T-helper 2 cell treated with Interferon-gamma antibody and Interleukin-4, amounts not matched to agents 100 ng/mL and 5 ng/mL, for 36 hours (primary cell): Measurements from ENCODE around the gene MLC1. TPM values are rescaled to one million over a fixed set of nuclear protein-coding genes. Genes with fewer than 3 reads are reported as not detected.

ENCODE experiments used
- intact Hi-C: fragments of 100-400 bp; cut with micrococcal nuclease; formaldehyde crosslinking; loops from one replicate; pipeline ENCODE4 v1.15.1; 2023
- total RNA-seq: library from RNA; stranded (reverse); gene quantifications from 2 replicates; pipeline ENCODE4 v1.2.3, GENCODE V29; 2022

Gene MLC1
- total RNA-seq, 1 donor from 2014 or later = 0.32 TPM

DNA sequence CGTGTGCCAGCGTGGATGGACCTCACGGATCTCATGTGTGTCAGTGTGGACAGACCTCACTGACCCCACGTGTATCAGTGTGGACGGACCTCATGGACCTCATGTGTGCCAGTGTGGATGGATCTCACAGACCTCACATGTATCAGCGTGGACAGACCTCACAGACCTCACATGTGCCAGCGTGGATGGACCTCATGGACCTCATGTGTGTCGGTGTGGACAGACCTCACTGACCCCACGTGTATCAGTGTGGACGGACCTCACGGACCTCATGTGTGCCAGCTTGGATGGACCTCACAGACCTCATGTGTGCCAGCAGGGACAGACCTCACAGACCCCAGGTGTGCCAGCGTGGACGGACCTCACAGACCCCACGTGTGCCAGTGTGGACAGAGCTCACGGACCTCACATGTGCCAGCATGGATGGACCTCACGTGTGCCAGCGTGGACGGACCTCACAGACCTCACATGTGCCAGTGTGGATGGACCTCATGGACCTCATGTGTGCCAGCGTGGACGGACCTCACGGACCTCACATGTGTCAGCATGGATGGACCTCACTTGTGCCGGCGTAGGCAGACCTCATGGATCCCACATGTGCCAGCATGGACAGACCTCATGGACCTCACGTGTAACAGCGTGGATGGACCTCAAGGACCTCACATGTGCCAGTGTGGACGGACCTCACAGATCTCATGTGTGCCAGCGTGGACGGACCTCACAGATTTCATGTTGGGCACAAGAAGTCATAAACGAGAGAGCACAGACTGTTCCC is 45.4 kb downstream of the MLC1 start:
- intact Hi-C loops = no loop called here

DNA sequence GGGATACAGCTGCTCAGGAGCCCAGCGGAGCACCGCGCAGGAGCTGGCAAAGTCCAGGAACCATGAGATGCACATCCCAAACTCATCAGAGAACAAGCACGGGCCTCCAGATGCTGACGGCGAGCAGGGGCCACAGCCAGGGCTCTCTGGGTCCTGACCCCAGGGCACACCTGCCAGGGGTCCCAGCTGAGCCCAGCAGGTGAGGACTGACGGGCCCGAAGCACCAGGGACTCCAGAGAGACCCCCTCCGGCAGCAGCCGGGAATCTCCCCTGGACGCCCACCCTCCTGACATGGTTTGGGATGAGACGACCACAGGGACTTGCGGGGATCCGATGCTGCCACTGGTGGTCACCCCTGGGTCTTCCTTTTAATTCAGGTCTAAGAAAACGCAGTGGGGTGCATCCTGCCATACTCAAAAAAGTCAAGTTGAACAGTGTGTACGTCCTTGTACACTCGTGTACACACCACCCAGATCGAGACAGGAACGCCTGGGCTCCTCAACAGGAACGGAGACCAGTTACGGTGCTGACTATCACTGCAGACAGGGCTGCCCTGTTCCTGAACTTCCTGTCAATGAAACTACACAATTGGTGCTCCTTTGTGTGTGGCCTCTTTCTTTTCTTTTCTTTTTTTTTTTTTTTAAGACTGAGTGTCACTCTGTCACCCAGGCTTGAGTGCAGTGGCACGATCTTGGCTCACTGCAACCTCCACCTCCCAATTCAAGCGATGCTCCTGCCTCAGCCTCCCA is 49.1 kb downstream of the MLC1 start:
- intact Hi-C loops = no loop called here

DNA sequence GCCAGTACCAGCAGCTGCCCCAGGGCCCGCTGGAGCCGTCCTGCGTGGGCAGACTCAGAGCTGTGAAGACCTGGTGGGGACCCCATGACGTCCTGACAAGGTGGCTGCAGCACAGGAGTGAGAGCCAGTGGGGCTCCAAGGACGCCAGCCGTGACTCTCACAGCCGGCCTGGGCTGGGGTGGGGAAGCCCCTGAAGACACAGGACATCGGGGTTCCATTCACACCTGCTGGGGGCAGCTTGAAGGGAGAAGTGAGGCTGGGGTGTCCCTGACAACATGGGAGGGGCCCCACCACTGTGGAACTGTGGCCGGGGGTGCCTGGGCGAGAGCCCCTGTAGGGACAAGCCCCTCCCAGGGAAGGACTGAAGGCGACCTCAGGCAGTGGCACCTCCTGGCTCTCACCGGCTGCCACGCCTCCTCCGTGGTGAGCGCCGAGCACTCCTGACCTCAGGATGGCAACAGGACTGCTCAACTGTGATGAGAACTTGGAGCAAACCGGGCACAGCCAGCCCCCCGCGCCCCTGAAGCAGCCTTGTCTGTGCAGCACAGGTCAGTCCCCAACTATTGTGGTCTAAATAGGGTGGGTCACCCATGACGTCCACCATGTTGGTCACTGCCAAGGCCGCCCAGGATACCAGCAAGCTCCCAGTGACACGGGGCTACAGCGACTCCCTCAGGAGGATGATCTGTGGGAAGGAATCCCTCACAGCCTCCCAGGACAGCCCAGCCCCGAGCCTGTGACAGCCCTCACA is 49.9 kb downstream of the MLC1 start:
- intact Hi-C loops = no loop called here

DNA sequence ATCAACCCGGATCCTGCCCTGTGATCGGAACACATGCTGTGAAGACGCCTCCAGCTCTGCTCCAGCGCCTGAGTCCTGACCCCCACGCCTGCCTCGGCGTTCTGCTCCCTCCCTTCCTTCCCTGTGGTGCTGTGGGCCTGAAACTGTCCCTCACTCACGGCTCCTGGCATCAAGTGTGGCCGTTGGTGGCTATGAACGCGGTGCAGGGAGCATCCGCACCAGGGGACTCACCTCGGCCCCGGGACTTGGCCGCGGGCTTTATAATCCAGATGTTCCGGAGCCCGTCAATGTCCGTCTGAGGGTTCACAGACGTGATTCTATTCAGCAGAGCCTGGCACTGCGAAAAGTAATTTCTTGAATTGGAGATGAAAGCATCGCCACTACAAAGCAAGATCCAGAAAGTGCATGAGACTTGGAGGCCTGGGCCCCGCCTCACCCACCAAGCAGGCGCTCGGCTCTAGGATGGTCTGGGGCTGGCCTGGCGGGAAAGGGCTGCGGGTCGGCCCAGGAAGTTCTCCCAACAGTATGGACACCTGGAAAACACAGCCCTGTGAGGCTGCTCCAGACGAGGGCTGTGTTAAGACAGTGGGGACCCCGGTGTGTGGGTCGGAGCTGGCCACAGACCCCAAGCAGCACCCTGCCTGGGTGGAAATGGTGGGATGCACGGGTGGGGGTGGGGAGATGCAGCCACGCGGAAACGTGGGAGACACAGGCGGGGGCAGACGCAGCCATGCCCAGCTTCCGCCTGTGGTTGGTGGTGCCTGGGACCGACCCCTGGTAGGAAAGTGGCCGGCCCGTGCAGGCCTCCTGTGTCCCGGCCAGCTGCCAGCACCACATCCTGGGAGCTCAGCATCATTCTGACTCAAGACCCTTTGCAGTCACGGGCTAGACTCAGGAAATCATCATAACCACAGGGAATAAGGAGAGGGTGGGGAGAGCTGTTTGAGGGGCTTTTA is 50.8 kb downstream of the MLC1 start:
- intact Hi-C loops = no loop called here

DNA sequence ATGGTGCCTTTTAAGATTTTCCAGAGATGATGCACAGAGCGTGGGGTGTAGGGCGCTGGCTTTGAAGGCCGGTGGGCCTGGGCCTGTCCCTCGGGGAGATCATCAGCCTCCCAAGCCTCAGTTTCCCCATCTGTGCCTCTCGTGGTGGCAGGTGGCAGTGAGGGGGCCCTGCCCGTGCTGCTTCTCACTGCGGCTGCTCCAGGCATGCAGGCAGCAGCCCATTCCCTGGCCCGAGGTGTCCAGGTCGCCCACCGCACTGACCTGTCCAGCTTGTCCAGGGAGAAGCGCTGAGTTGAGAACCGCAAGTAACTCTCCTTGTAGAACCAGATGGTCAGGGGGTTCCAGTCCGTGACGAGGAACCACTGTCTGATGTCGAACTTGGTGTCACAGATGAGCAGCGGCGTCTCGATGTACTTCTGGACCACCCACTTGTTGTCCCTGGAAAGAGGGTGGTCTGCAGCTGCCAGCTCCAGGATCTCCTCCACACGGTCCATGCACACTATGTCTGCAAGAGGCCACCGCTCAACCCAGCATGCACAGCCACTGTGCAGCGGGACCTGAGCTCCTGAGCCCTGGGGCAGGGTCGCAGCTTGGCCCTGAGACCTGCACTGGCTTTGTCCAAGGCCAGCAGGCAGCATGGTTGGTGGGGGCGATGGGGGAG is 52.2 kb downstream of the MLC1 start:
- intact Hi-C loops = no loop called here

DNA sequence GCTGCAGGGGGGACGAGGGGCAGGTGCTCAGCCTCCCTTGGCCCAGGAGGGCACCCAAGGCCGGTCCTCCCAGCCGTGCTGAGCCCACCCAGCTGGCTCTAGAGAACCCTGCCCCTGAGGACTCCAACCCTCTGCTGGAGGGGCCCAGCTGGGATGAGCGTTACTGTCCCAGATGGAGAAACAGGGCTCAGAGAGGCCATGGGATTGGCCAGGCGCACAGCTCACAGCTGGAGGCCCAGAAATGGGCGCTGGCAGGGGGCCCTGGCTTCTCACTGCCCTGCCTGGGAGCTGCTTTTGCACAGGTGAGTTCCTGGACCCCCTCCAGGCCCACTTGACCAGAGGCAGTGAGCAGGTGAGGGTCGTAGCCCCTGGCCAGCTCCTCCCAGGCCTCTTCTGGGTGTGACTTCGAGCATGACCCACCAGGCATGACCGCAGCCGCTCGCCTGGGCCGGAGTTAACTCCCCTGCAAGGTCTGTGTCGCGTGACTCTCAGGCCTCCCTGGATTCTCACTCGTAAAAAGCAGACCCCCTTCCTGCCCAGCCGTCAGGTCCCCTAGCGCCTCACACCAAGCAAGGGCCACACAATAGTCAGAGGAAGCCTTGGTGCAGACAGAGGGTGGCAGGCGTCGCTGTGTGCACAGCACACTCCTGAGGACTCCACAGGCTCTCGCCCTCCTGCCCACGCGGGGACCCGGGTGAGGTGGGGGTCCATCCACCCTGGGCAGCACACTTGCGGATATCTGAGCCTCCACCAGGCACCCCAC is 52.9 kb downstream of the MLC1 start:
- intact Hi-C loops = no loop called here

DNA sequence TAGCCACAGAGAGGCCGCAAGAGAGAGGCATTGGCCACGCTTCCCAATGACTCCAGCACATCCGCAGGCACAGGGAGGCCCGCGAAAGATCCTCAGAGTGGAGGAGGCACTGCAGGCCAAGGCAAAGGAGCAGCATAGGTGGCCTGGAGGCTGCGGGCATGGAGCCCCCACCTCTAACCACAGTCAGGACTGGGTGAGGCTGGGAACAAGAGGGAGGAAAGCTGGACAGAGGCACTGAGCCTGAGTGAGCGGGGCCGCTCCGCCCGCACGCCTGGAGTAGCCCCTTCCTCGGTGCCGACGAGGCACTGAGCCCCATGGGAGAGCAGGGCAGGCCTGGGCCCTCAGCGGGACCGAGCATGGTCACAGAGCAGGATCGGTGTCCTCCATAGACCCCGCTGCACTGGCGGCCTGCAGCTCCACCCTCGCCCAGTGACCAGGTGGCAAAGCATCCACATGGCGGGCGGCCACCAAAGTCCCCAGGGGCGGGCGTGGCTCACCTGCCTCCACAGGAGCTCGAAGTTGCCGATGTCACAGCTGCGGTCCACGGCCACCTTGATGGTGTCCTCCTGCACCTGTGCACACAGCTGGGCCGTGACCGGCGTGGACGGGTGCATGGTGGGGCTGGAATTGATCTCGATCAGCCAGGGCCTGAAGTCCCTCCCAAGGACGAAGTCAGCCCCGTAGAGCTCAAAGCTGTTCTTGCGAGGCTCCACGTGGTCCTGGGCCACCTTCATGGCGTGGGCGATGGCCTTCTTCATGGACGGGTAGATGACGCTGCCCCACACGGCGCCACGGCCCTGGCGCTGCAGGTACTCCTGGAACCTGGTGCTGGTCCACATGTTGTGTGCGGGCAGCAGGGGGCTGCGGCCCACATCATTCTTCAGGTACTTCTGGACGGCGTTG is 53.8 kb downstream of the MLC1 start:
- intact Hi-C loops = no loop called here

DNA sequence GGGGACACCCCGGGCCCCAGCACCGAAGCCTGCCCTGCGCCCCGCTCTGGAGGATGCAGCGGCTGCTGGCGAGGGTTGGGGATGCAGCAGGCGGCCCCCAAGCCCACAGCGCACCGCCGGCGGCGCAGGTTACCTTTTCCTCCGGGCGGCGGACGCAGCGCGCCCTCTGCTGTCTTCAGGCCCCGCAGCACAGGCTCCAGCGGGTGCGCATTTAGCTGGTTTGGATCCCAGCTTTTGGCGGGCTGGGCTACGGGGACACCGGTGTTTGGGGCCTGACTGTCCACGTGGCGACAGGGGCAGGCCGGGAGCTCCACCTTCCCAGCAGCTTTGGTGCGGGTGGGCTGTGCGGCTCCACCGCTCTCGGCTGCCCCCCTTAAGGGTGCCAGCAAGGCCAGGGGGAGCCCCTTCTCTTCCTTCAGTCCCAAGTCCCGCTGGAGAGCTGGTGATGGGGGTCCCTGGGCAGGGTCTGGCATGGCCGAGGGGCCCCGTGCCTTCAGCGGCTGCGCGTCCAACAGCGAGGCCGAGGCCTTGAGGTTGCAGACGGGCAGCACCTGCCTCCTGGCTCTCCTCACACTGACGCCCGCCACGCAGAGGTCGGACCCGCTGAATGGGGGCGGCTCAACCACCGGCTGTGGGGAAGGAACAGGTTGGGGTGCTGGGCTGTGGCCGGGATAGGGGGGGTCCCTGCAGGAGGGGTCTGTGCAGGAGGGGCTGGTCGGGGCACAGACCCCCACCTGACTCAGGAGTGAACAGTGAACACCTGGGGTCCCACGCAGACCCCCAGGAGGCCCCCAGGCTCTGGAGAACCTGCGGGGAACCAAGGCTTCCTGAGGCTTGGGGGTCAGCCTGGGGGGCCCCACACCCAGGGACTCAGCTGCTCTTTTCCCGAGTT is 54.7 kb downstream of the MLC1 start:
- intact Hi-C loops = loop anchor here (1.0 kb wide), 2 partner anchors 100 to 263 kb away; no protein-coding TSS in a partner anchor

DNA sequence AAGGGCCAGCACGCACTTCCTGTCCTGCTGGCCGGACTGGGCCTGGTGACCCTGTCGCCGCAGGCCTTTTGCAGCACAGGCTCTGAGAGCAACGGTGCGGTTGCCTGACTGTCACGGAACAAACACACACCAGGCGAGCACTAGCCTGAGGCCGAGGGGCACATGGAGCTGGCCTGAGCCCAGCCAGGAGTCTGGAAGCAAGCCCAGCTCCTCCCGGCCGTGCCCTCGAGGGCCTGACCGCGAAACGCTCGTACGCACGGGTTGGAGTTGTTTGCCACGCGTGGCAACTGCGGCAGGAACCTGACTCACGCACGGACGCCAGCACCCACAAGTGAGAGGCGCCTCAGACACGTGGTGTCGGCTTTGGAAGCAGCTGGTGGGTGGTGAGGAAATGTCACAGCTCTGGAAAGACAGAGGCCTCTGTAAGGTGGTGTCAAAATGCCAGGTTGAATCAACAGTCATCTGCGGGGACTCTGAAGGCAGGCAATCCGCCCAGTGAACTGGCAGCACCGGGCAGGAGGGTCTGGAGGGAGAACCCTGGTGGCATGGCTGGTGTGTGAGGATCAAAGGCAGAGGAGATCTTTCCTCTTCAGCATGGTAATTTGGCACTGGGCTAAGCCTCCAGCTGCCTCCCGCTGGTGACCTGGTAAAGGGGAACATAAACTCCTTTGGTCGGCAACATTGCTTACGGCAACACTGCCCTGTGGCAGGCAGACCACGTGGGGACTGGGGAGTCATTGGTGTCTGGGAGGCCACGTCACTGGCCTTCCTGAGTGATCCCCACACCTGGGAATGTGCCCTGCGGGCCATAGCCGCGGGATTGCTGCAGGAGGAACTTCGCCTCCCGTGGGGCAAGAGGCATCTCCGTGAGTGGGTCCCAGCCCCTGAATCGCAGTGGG is 57.3 kb downstream of the MLC1 start:
- intact Hi-C loops = loop anchor here (5.0 kb wide), 1 partner anchor 51 kb away; no protein-coding TSS in a partner anchor

DNA sequence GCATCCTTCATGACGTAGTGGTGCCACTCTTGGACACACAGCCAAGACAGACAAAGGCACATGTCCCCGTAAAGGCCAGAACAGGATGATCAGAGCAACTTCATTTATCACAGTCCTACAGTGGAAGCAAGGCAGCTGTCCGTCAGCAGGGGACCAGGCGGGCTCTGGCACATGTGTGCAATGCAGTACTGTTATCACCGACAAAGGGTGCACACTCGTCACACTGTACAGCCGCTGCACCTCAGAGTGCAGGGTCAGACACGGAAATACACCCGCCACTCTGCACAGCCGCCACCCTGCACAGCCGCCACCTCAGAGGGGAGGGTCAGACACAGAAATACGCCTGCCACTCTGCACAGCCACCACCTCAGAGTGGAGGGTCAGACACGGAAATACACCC is 59.2 kb downstream of the MLC1 start:
- intact Hi-C loops = loop anchor here (5.0 kb wide), 1 partner anchor 49 kb away; no protein-coding TSS in a partner anchor

DNA sequence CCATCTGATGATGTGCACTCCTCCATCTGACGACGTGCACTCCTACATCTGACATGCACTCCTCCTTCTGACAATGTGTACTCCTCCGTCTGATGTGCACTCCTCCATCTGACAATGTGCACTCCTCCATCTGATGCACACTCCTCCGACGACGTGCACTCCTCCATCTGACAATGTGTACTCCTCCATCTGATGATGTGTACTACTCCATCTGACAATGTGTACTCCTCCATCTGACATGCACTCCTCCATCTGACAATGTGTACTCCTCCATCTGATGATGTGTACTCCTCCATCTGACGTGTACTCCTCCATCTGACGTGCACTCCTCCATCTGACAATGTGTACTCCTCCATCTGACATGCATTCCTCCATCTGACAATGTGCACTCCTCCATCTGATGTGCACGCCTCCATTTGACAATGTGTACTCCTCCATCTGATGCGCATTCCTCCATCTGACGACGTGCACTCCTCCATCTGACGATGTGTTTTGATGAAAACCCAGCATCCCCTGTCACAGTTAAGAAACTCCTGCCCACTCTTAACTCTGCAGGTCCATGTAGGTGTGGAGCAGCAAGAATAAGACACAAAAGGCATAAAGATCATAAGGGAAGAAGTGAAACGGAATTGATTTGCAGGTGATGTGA is 62.9 kb downstream of the MLC1 start:
- intact Hi-C loops = no loop called here

DNA sequence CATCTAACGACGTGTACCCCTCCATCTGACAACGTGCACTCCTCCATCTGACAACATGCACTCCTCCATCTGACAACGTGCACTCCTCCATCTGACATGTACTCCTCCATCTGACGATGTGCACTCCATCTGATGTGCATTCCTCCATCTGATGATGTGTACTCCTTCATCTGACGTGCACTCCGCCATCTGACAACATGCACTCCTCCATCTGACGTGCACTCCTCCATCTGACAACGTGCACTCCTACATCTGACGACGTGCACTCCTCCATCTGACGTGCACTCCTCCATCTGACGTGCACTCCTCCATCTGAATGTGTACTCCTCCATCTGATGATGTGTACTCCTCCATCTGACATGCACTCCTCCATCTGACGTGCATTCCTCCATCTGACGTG is 64.6 kb downstream of the MLC1 start:
- intact Hi-C loops = no loop called here

DNA sequence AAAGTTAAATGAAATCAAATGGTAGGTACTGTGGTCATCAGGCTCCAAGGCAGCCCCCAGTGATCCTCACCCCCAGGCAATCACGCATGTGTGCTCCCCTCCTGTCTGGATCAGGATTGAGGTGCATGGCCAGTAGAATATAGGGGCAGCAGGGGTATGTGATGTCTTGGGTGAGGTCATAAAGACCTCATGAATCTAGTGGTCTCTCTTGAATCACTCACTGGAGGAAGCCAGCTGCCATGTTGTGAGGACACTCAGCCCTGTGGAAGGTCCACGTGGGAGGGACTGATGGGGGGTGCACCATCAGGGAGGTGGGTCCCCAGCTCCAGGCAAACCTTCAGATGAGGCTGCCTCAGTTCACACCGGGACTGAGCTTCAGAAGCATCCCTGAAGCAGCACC is 65.9 kb downstream of the MLC1 start:
- intact Hi-C loops = no loop called here

DNA sequence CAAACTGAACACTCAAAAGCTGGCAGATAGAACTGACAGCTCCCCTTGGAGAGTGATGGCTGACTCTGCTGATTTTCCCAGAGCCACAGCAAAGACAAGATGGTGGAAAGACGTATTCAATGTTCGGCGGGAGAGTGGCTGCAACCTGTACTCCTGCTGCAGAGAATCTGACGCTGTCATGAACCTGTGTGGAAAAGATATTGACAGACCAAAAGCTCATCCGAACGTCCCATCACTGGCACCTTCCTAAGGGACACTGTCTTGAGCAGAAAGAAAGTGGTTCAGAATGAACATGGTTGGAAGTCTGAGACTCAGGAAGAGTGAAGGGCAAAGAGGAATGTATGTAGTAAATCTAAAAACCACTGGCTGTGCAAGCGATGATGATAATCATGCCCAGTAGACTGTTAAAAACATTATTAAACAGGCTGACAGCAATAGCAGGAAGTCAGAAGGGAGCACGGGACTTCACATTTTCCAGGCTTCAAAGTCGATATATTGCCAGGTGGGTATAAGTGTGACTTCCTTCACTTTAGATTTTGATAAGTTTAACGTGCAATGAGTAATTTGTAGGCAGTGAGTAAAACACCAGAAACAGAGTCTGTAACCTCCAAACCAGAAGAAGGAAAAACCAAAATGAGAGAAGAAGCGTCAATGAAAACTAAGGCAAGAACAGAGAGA is 66.5 kb downstream of the MLC1 start:
- intact Hi-C loops = no loop called here

DNA sequence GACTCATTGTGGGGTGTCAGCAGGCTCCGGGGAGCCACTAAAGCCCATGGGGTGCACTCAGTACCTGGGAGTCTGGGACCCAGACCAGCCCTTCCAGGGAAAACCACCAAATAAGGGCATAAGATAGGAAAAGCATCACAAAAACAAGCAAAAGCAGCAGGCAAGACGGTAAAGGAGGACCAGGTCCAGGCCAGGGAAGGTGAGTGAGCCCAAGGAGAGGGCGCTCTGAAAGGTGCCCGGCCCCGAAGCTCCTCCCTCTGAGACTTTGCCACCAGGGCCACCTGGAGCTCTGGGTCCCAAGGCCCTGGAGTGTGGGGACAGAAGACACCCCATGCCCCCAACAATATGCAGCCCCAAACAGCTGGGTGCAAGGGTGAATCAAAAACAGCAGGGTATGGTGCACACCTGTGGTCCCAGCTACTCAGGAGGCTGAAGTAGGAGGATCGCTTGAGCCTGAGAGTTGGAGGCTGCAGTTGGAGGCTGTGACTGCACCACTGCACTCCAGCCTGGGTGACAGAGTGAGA is 67.5 kb downstream of the MLC1 start:
- intact Hi-C loops = no loop called here
